AG04450 (cell line): ENCODE results near the gene CRYGB. TPM values are rescaled to one million over a fixed set of nuclear protein-coding genes. Genes with fewer than 3 reads are reported as not detected.

Experiments used
- CTCF ChIA-PET: fragments of 300-600, 350-600 bp; formaldehyde crosslinking; extraction: SDS; loops from one replicate; lab custom pipeline; 2022; ENCODE audit warnings: antibody characterized with exemption, inconsistent platforms; lab: Charles Lee
- POLR2A ChIA-PET: fragments of 350-600 bp; formaldehyde crosslinking; extraction: SDS; loops from one replicate; lab custom pipeline; 2021; ENCODE audit warnings: antibody characterized with exemption, inconsistent platforms; lab: Yijun Ruan, JAX
- DNase-seq: peaks from one replicate; pipeline ENCODE4 v3.0.0-alpha.2; 2011; ENCODE audit warnings: low read depth, low spot score
- H3K27ac ChIP-seq: one replicate; pipeline ENCODE4 v1.5.1; 2012; ENCODE audit warnings: low read depth, low read length, control low read depth
- H3K27me3 ChIP-seq: one replicate; pipeline ENCODE4 v1.6.0; 2012; ENCODE audit warnings: low read length; ENCODE audit not compliant: control insufficient read depth, insufficient read depth
- H3K4me3 ChIP-seq: 2 replicates; pipeline ENCODE4 v1.5.1; 2011; ENCODE audit warnings: mild to moderate bottlenecking, low read depth, low read length, control low read depth
- H3K9me3 ChIP-seq: 2 replicates; pipeline ENCODE4 v1.5.1; 2012; ENCODE audit warnings: low read length; ENCODE audit not compliant: control insufficient read depth, insufficient read depth
- polyA plus RNA-seq: library from polyadenylated mRNA; depleted of rRNA; stranded (reverse); fragments of >200 nt; gene quantifications from 2 replicates; pipeline ENCODE4 v1.2.3, GENCODE V29; 2011; rRNA removed
- TF ChIP-seq, protein P1 (sequence below): IDR thresholded peaks from 2 replicates; pipeline ENCODE4 v1.5.1; 2011; ENCODE audit warnings: low read depth, low read length, control low read depth, inconsistent platforms

The CRYGB gene
- polyA plus RNA-seq, 1 experiment: not detected

DNA sequence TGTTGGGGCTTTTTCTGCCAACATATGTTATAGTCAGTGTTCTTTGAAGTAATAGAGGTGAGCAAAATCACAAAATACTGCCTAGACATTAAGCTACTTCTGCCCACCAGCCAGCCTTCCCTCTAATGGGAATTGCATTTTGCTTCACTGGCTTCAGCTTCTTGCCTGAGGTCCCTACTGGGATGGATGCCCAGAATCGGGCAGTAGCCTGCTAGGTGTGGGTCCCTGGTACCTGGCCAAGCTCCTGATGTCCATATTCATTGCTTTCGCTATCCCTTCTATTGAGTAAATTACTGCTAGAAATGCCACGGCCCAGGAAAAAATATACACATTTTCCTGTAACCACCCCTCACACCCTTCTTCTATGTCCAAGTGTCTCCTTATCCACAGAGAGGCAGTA is 48.6 kb downstream of the CRYGB start:
- Histone ChIP-seq H3K27me3 (peaks cover 4% of the 10 kb centered on the region), H3K9me3 (no peaks in the 10 kb centered on the region), H3K4me3 (no peak overlapping the region), H3K27ac (no peak overlapping the region)
- DNase-seq: no peak
- POLR2A ChIA-PET: no interaction called here
- TF ChIP-seq, protein P1, sequence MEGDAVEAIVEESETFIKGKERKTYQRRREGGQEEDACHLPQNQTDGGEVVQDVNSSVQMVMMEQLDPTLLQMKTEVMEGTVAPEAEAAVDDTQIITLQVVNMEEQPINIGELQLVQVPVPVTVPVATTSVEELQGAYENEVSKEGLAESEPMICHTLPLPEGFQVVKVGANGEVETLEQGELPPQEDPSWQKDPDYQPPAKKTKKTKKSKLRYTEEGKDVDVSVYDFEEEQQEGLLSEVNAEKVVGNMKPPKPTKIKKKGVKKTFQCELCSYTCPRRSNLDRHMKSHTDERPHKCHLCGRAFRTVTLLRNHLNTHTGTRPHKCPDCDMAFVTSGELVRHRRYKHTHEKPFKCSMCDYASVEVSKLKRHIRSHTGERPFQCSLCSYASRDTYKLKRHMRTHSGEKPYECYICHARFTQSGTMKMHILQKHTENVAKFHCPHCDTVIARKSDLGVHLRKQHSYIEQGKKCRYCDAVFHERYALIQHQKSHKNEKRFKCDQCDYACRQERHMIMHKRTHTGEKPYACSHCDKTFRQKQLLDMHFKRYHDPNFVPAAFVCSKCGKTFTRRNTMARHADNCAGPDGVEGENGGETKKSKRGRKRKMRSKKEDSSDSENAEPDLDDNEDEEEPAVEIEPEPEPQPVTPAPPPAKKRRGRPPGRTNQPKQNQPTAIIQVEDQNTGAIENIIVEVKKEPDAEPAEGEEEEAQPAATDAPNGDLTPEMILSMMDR: no peak
- CTCF ChIA-PET: interaction anchor here (0.6 kb wide), 1 partner anchor 1851 kb away, joined by 3 read pairs; no protein-coding TSS in a partner anchor

DNA sequence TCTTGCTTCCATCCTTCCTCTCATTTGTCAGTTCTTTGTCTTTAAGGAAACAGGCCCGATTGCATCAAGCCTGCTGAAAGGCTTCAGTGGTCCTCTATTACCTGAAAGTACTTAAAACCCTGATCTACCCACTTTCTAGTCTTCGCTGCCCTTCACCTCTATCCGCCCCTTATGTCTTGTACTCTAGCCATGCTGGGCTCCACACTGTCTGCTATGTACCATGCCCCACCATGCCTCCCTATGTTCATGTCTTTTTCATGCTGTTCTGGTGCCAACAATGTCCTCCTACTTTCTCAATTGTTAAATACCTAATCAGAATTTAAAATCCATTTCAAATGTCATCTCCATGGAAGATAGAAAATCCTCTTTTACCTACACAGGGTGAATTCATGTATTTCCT is 49.9 kb downstream of the CRYGB start:
- ChIA-PET POLR2A (no interaction called here), CTCF (no interaction called here)
- Histone ChIP-seq H3K27me3 (peaks cover 4% of the 10 kb centered on the region), H3K27ac (no peak overlapping the region), H3K4me3 (no peak overlapping the region), H3K9me3 (no peaks in the 10 kb centered on the region)
- TF ChIP-seq, protein P1: no peak
- no peak for DNase-seq

DNA sequence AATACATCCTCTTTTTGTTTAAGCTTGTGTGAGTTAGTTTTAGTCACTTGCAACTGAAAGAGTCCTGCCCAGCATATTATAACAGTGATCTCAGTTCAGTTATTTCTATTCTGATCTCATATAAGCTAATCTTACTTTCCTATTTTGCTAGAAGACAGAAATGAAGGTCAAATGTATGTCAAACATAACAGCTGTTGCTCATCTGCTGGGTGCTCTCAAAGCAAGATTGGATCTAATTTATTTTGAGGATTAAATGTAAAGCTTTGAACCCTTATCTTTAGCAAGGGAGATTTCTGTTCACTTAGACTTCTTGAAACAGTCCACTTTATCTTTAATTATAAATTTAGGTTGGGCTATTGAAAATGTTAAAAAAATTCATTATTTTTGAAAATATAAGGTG is 52.8 kb downstream of the CRYGB start:
- CTCF ChIA-PET: no interaction called here
- no peak for DNase-seq
- TF ChIP-seq, protein P1: no peak

More for the DNA sequence above, 52.8 kb downstream of the CRYGB start:
- Histone ChIP-seq H3K27me3 (peaks cover 4% of the 10 kb centered on the region), H3K27ac (no peak overlapping the region), H3K4me3 (no peak overlapping the region), H3K9me3 (no peaks in the 10 kb centered on the region)
- POLR2A ChIA-PET: no interaction called here

Other genes with a start within 250 kb of the CRYGB start
- gene PLEKHM3, start 120.6 kb downstream of the CRYGB start, polyA plus RNA-seq: 5.3 and 7.0 TPM in 2 replicates
- gene CRYGD, start 21.6 kb downstream of the CRYGB start, polyA plus RNA-seq: not detected in 2 replicates
- not detected in 2 replicates for gene CRYGC, start 16.3 kb downstream of the CRYGB start, polyA plus RNA-seq
- gene CRYGA, start 17.4 kb upstream of the CRYGB start, polyA plus RNA-seq: not detected in 2 replicates
- not detected in 2 replicates for gene C2orf80, start 43.9 kb upstream of the CRYGB start, polyA plus RNA-seq
- gene IDH1, start 108.9 kb upstream of the CRYGB start, polyA plus RNA-seq: 111 and 148 TPM in 2 replicates
- 19.6 and 23.8 TPM in 2 replicates for gene PIKFYVE, start 120.1 kb upstream of the CRYGB start, polyA plus RNA-seq